Transverse colon (tissue), 4 donors: Measurements from ENCODE around the gene SPAG7. TPM values are rescaled to one million over a fixed set of nuclear protein-coding genes. Genes with fewer than 3 reads are reported as not detected.
A peak's percentile ranks its signal among the peaks of the same experiment; 100 is the strongest.
"Not testable (repeated sequence)": the region's sequence is repeated elsewhere in the genome, so short reads cannot be mapped to it uniquely, and the experiment has no call there.

Experiments used
- DNase-seq: peaks from one replicate; pipeline ENCODE4 v3.0.0-alpha.2; 2019
- H3K27ac ChIP-seq, 4 donors: fragments of 200-600 bp; sonication (generic); 2 replicates each; pipeline ENCODE4 v1.5.1; 2016 to 2018; ENCODE audit warnings: inconsistent platforms in 4 of 4
- H3K27me3 ChIP-seq: fragments of 200-600 bp; sonication (generic); 2 replicates; pipeline ENCODE4 v1.5.1; 2017; ENCODE audit warnings: inconsistent platforms
- H3K36me3 ChIP-seq, 4 donors: fragments of 200-600 bp; sonication (generic); 2 replicates each; pipeline ENCODE4 v1.5.1; 2017 to 2019; ENCODE audit warnings: inconsistent platforms in 4 of 4
- H3K4me1 ChIP-seq, 4 donors: fragments of 200-600 bp; sonication (generic); 2 replicates each; pipeline ENCODE4 v1.5.1; 2017 to 2020; ENCODE audit warnings: inconsistent platforms in 4 of 4
- H3K4me3 ChIP-seq, 4 donors: fragments of 200-600 bp; sonication (generic); 1 replicate in 1 of 4; 2 replicates in 3 of 4; pipeline versions ENCODE4 v1.5.1 to v1.6.1; 2017 to 2019; ENCODE audit warnings: inconsistent platforms in 4 of 4
- H3K9me3 ChIP-seq, 2 donors: fragments of 200-600 bp; sonication (generic); 2 replicates each; pipeline ENCODE4 v1.5.1; 2017 to 2019; ENCODE audit warnings: inconsistent platforms in 2 of 2
- EP300 ChIP-seq: sonication (generic); formaldehyde crosslinking; IDR thresholded peaks from one replicate; pipeline ENCODE4 v1.6.1; 2017; ENCODE audit warnings: antibody characterized with exemption, low read depth
- POLR2A ChIP-seq: fragments of 450-650 bp; IDR thresholded peaks from one replicate; pipeline ENCODE4 v1.6.1; 2016; ENCODE audit warnings: antibody characterized with exemption, mild to moderate bottlenecking, moderate library complexity
- WGBS, 2 donors: methylation state at CpG; one replicate each; pipeline ENCODE4 v1.1.5; 2018; ENCODE audit warnings: low coverage in 1 of 2; 5-methylcytosine and 5-hydroxymethylcytosine counted together
- in situ Hi-C, 4 donors: fragments of 200-750 bp; cut with MboI; loops; one replicate each; pipeline versions ENCODE4 v1.15.0 to v1.15.1; 2017; ENCODE audit warnings: low sequenced_read_pairs in 3 of 4, low pct_ligation_motif_present in 1 of 4, low pct_unique_long_range_greater_than_20kb in 1 of 4
- intact Hi-C: fragments of 100-400 bp; cut with DNase I; formaldehyde crosslinking; loops from one replicate; pipeline ENCODE4 v1.15.1; 2023; ENCODE audit warnings: low total_unique reads
- small RNA-seq, 4 donors: library from RNA; depleted of rRNA; stranded (forward); fragments of <200 nt; gene quantifications; one replicate each; pipeline ENCODE3, GENCODE V24; 2016
- total RNA-seq, 4 donors: library from RNA; depleted of rRNA; stranded (reverse); fragments of >200 nt; gene quantifications; one replicate each; pipeline ENCODE4 v1.1.0, GENCODE V29; 2016
- TF ChIP-seq, protein P1 (sequence below), 5 experiments: fragments of 200-600 bp in 3 of 5; fragments of 450-650 bp in 2 of 5; sonication (generic) in 3 of 5; IDR thresholded peaks; 1 replicate in 2 of 5; 2 replicates in 3 of 5; pipeline ENCODE4 v1.5.1; 2016 to 2017; ENCODE audit warnings: antibody characterized with exemption in 5 of 5, inconsistent platforms in 3 of 5, mild to moderate bottlenecking in 2 of 5, moderate library complexity in 1 of 5

The SPAG7 gene
- total RNA-seq, 4 donors from 2014 or later, result 8.2 to 64.7 (median 47.4) TPM

DNA sequence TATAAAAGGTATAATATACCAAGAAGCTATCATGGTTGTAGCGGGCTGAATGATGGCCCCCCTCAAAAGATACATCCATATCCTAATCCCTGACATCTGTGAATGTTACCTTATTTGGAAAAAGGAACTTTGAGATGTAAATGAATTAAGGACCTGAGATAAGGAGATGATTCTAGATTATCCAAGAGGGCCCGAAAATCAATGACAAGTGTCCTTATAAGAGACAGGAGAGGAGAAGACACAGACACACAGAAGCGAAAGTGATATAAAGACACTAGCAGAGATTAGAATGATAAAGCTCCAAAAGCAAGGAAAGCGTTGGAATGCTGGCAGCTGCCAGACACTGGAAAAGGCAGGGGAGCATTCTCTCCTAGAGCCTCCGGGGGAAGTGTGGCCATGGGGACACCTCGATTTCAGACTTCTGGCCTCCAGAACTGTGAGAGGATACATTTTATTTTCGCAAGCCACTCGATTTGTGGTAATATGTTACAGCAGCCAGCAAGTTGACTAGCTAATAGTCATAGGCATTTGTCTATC is 48.0 kb downstream of the SPAG7 start:
- intact Hi-C loops, result no loop called here

DNA sequence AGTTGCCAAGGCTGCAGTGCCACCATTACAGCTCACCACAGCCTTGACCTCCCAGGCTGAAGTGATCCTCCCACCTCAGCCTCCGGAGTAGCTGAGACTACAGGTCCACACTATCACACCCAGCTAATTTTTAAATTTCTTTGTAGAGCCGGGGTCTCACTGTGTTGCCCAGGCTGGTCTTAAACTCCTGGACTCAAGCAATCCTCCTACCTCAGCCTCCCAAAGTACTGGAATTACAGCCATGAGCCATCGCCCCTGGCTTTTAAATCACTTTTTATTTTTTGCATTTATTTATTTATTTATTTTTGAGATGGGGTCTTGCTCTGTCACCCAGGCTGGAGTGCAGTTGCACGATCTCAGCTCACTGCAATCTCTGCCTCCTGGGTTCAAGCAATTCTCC is 53.1 kb downstream of the SPAG7 start:
- H3K36me3 ChIP-seq, intact Hi-C loops, H3K9me3 ChIP-seq, H3K27me3 ChIP-seq, H3K27ac ChIP-seq, H3K4me1 ChIP-seq, H3K4me3 ChIP-seq, DNase-seq: not testable (repeated sequence)
- 76 to 80% methylated on average over 3 to 4 of the region's 4 CpGs for WGBS, 2 donors
- in situ Hi-C loops, result loop anchor here in 3 of 4 donors (5.0 to 25.0 kb wide), 4 partner anchors 60 to 150 kb away; partner anchors contain the start of gene CAMTA2 (in 1 of the 3)

More for the DNA sequence above, 48.0 kb downstream of the SPAG7 start:
- in situ Hi-C loops, result loop anchor here in 3 of 4 donors (10.0 to 25.0 kb wide), 3 partner anchors 55 to 145 kb away; no protein-coding TSS in a partner anchor
- no peaks in the 10 kb centered on the region for H3K9me3 ChIP-seq
- no peaks in the 10 kb centered on the region for H3K27me3 ChIP-seq
- DNase-seq, result no peak
- TF ChIP-seq, protein P1, sequence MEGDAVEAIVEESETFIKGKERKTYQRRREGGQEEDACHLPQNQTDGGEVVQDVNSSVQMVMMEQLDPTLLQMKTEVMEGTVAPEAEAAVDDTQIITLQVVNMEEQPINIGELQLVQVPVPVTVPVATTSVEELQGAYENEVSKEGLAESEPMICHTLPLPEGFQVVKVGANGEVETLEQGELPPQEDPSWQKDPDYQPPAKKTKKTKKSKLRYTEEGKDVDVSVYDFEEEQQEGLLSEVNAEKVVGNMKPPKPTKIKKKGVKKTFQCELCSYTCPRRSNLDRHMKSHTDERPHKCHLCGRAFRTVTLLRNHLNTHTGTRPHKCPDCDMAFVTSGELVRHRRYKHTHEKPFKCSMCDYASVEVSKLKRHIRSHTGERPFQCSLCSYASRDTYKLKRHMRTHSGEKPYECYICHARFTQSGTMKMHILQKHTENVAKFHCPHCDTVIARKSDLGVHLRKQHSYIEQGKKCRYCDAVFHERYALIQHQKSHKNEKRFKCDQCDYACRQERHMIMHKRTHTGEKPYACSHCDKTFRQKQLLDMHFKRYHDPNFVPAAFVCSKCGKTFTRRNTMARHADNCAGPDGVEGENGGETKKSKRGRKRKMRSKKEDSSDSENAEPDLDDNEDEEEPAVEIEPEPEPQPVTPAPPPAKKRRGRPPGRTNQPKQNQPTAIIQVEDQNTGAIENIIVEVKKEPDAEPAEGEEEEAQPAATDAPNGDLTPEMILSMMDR (IDR thresholded peaks at IDR 0.05), result no peak
- TF ChIP-seq POLR2A (no peak), EP300 (no peak)
- 77 to 85% methylated on average over 8 of the region's 8 CpGs for WGBS, 2 donors
- no peaks in the 10 kb centered on the region for H3K4me1 ChIP-seq
- H3K27ac ChIP-seq, result no peak overlapping the region
- no peaks in the 10 kb centered on the region for H3K36me3 ChIP-seq
- H3K4me3 ChIP-seq, result no peak overlapping the region

DNA sequence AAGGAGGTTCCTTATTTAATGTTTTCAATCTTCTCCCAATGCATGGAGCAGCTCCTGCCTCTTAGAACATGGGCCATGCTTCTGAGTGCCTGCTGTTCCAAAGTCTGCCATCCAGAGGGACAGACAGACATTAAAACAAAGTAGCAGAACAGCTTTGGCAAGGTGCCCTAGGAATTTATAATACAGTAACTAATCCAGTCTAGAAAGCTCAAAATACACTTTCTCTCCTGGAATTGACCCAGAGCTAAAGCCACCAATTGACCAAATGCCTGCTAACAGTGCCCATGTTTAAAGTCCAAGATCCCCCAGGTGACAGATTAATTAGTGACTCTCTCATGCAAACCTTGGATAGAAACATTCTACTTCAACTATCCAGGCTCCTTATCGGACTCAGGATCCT is 53.6 kb downstream of the SPAG7 start:
- H3K27ac ChIP-seq, result no peak overlapping the region
- no peak for DNase-seq
- H3K4me1 ChIP-seq, result peaks cover 3 to 13% (median 10%) of the 10 kb centered on the region in 4 donors
- intact Hi-C loops, result no loop called here
- 38 to 53% methylated on average over 1 of the region's 1 CpG for WGBS, 2 donors
- H3K4me3 ChIP-seq, result no peak overlapping the region
- H3K27me3 ChIP-seq, result no peaks in the 10 kb centered on the region
- in situ Hi-C loops, result loop anchor here in 3 of 4 donors (5.0 to 25.0 kb wide), 4 partner anchors 61 to 151 kb away; partner anchors contain the start of gene CAMTA2 (in 1 of the 3)
- TF ChIP-seq EP300, result no peak
- TF ChIP-seq, protein P1 (IDR thresholded peaks at IDR 0.05), result peak in 1 of 5 experiments; percentile 25
- H3K36me3 ChIP-seq, result no peaks in the 10 kb centered on the region
- H3K9me3 ChIP-seq, result no peaks in the 10 kb centered on the region

Small RNA genes lying within 50 kb of the gene (small RNA-seq; reads per million reads assigned to genes)
- gene MIR6864 (0 to 0.18 (median 0) reads per million in 4 donors), gene MIR6865 (0 to 0.28 (median 0.06) reads per million in 4 donors)

Other genes with a start within 250 kb of the SPAG7 start
- 10 to 100 TPM in 3 of 4 donors, 1 to 10 TPM in 1; 1.4 to 60.8 (median 34.1) TPM for gene MED11, start 236.4 kb downstream of the SPAG7 start, total RNA-seq
- 1 to 10 TPM in 1 of 4 donors, under 1 TPM in 1, not detected in 2; 0.82 to 1.4 TPM for gene ZMYND15, start 228.0 kb downstream of the SPAG7 start, total RNA-seq
- 10 to 100 TPM; 13.0 to 72.6 (median 27.0) TPM for gene CXCL16, start 227.9 kb downstream of the SPAG7 start, total RNA-seq
- 10 to 100 TPM in 3 of 4 donors, 1 to 10 TPM in 1; 5.2 to 42.6 (median 26.1) TPM for gene TM4SF5, start 195.9 kb downstream of the SPAG7 start, total RNA-seq
- gene VMO1, start 181.5 kb downstream of the SPAG7 start, total RNA-seq, result 1 to 10 TPM in 2 of 4 donors, under 1 TPM in 1, not detected in 1; 0.68 to 5.2 (median 1.9) TPM
- 1 to 10 TPM in 1 of 4 donors, under 1 TPM in 1, not detected in 2; 0.41 to 1.7 TPM for gene GLTPD2, start 178.9 kb downstream of the SPAG7 start, total RNA-seq
- gene PSMB6, start 171.7 kb downstream of the SPAG7 start, total RNA-seq, result 100 to 1,000 TPM in 2 of 4 donors, 10 to 100 TPM in 2; 34.0 to 111 (median 80.9) TPM
- gene PLD2, start 160.7 kb downstream of the SPAG7 start, total RNA-seq, result 10 to 100 TPM; 13.9 to 81.9 (median 18.9) TPM
- 100 to 1,000 TPM; 128 to 406 (median 181) TPM for gene MINK1, start 134.5 kb downstream of the SPAG7 start, total RNA-seq
- gene C17orf107, start 68.3 kb downstream of the SPAG7 start, total RNA-seq, result 1 to 10 TPM in 3 of 4 donors, not detected in 1; 1.8 to 3.2 (median 2.1) TPM
- gene CHRNE, start 64.7 kb downstream of the SPAG7 start, total RNA-seq, result under 1 TPM in 1 of 4 donors, not detected in 3; 0.32 TPM
- gene GP1BA, start 35.5 kb downstream of the SPAG7 start, total RNA-seq, result not detected
- 100 to 1,000 TPM in 1 of 4 donors, 10 to 100 TPM in 3; 62.4 to 120 (median 83.9) TPM for gene SLC25A11, start 27.8 kb downstream of the SPAG7 start, total RNA-seq
- 100 to 1,000 TPM in 1 of 4 donors, 10 to 100 TPM in 3; 57.2 to 348 (median 73.7) TPM for gene RNF167, start 27.5 kb downstream of the SPAG7 start, total RNA-seq
- gene PFN1, start 19.3 kb downstream of the SPAG7 start, total RNA-seq, result 1,000 to 10,000 TPM in 1 of 4 donors, 100 to 1,000 TPM in 3; 743 to 1,049 (median 945) TPM
- gene ENO3, start 16.7 kb downstream of the SPAG7 start, total RNA-seq, result 100 to 1,000 TPM in 1 of 4 donors, 10 to 100 TPM in 1, 1 to 10 TPM in 2; 2.5 to 211 (median 12.9) TPM
- gene CAMTA2, start 19.9 kb upstream of the SPAG7 start, total RNA-seq, result 10 to 100 TPM; 35.9 to 71.8 (median 51.8) TPM
- 1 to 10 TPM in 2 of 4 donors, not detected in 2; 1.8 to 2.2 TPM for gene INCA1, start 29.7 kb upstream of the SPAG7 start, total RNA-seq
- gene KIF1C, start 30.1 kb upstream of the SPAG7 start, total RNA-seq, result 100 to 1,000 TPM; 106 to 125 (median 114) TPM
- 1 to 10 TPM in 3 of 4 donors, not detected in 1; 1.3 to 6.0 (median 3.4) TPM for gene SLC52A1, start 67.6 kb upstream of the SPAG7 start, total RNA-seq
- 10 to 100 TPM in 1 of 4 donors, 1 to 10 TPM in 3; 6.0 to 11.6 (median 8.6) TPM for gene ZFP3, start 110.7 kb upstream of the SPAG7 start, total RNA-seq
- gene ZNF232, start 144.1 kb upstream of the SPAG7 start, total RNA-seq, result 10 to 100 TPM in 2 of 4 donors, 1 to 10 TPM in 2; 6.8 to 69.6 (median 27.2) TPM
- under 1 TPM in 2 of 4 donors, not detected in 2; under 0.01 to 0.82 TPM for gene USP6, start 148.2 kb upstream of the SPAG7 start, total RNA-seq
- gene ZNF594, start 224.1 kb upstream of the SPAG7 start, total RNA-seq, result 10 to 100 TPM in 1 of 4 donors, 1 to 10 TPM in 3; 1.5 to 17.0 (median 4.5) TPM